ENCODE results near the gene RNF11. TPM values are rescaled to one million over a fixed set of nuclear protein-coding genes. Genes with fewer than 3 reads are reported as not detected.
A peak's percentile ranks its signal among the peaks of the same experiment; 100 is the strongest.

The RNF11 gene
- total RNA-seq, 1 donor from 2014 or later: 100 TPM

DNA sequence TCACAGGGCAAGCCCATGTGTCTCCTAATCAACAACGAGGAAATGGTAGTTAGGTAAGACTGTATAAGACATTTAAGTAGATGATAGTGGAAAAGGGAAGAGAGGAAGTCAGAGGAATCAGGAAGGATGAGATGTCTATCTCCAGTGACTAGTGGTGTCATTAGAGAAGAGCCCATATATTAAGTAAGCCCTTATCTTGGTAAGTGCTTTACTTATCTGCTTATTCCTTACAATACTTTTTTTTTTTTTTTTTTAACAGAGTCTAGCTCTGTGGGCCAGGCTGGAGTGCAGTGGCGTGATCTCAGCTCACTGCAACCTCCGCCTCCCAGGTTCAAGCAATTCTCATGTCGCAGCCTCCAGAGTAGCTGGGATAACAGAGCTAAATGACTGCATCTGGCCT, 29.5 kb downstream of the RNF11 start:
- Mint-ChIP-seq H3K9me3 (ENCODE audit: unreplicated experiment) (no peaks in the 10 kb centered on the region), H3K36me3 (ENCODE audit: unreplicated experiment) (peaks cover 3% of the 10 kb centered on the region), H3K4me3 (ENCODE audit: unreplicated experiment) (peak overlapping the region; percentile 38), H3K27me3 (ENCODE audit: unreplicated experiment) (no peaks in the 10 kb centered on the region), H3K27ac (ENCODE audit: unreplicated experiment) (peak overlapping the region; percentile 95), H3K4me1 (ENCODE audit: unreplicated experiment) (peaks cover 86% of the 10 kb centered on the region)
- TF ChIP-seq CTCF (IDR thresholded peaks at IDR 0.05): no peak
- DNase-seq (ENCODE audit: extremely low spot score, unreplicated experiment): no peak

DNA sequence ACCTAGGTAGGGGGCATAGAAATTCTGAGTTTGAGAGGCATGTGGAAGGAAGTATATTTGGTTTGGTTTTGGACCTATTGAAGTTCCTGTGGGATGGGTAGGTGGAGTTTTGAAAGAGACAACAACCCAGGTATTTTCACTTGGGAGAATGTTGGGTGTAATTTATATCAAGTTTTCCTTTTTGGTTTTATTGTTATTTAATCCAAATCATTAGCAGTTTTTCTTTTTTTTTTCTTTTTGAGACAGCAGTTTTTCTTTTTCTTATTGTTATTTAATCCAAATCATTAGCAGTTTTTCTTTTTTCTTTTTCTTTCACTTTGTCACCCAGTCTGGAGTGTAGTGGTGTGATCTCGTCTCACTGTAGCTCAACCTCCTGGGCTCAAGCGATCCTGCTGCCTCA, 30.1 kb downstream of the RNF11 start:
- Mint-ChIP-seq H3K4me1 (ENCODE audit: unreplicated experiment) (peaks cover 86% of the 10 kb centered on the region), H3K9me3 (ENCODE audit: unreplicated experiment) (no peaks in the 10 kb centered on the region), H3K27ac (ENCODE audit: unreplicated experiment) (peak overlapping the region; percentile 95), H3K36me3 (ENCODE audit: unreplicated experiment) (peaks cover 5% of the 10 kb centered on the region), H3K4me3 (ENCODE audit: unreplicated experiment) (no peak overlapping the region), H3K27me3 (ENCODE audit: unreplicated experiment) (no peaks in the 10 kb centered on the region)
- DNase-seq (ENCODE audit: extremely low spot score, unreplicated experiment): no peak
- TF ChIP-seq CTCF (IDR thresholded peaks at IDR 0.05): no peak

- TF ChIP-seq CTCF (IDR thresholded peaks at IDR 0.05): no peak
- peaks cover 86% of the 10 kb centered on the region for H3K4me1 Mint-ChIP-seq (ENCODE audit: unreplicated experiment)
- H3K36me3 Mint-ChIP-seq (ENCODE audit: unreplicated experiment): peaks cover 5% of the 10 kb centered on the region
- H3K27ac Mint-ChIP-seq (ENCODE audit: unreplicated experiment): no peak overlapping the region
- peak; percentile 44 for DNase-seq (ENCODE audit: extremely low spot score, unreplicated experiment)
- H3K27me3 Mint-ChIP-seq (ENCODE audit: unreplicated experiment): no peaks in the 10 kb centered on the region
- no peak overlapping the region for H3K4me3 Mint-ChIP-seq (ENCODE audit: unreplicated experiment)
- no peaks in the 10 kb centered on the region for H3K9me3 Mint-ChIP-seq (ENCODE audit: unreplicated experiment)
Measured at GRCh38 chr1:51266791-51267190, 30.7 kb downstream of the RNF11 start.

GRCh38 chr1:51268634-51269033, 32.6 kb downstream of the RNF11 start:
- H3K4me3 Mint-ChIP-seq (ENCODE audit: unreplicated experiment): no peak overlapping the region
- no peak for TF ChIP-seq CTCF (IDR thresholded peaks at IDR 0.05)
- H3K9me3 Mint-ChIP-seq (ENCODE audit: unreplicated experiment): no peaks in the 10 kb centered on the region
- H3K4me1 Mint-ChIP-seq (ENCODE audit: unreplicated experiment): peaks cover 87% of the 10 kb centered on the region
- no peaks in the 10 kb centered on the region for H3K27me3 Mint-ChIP-seq (ENCODE audit: unreplicated experiment)
- DNase-seq (ENCODE audit: extremely low spot score, unreplicated experiment): no peak
- peaks cover 12% of the 10 kb centered on the region for H3K36me3 Mint-ChIP-seq (ENCODE audit: unreplicated experiment)
- peak overlapping the region; percentile 88 for H3K27ac Mint-ChIP-seq (ENCODE audit: unreplicated experiment)

- H3K9me3 Mint-ChIP-seq (ENCODE audit: unreplicated experiment): no peaks in the 10 kb centered on the region
- peaks cover 15% of the 10 kb centered on the region for H3K36me3 Mint-ChIP-seq (ENCODE audit: unreplicated experiment)
- H3K27ac Mint-ChIP-seq (ENCODE audit: unreplicated experiment): peak overlapping the region; percentile 48
- no peak for DNase-seq (ENCODE audit: extremely low spot score, unreplicated experiment)
- peak overlapping the region; percentile 1 for H3K4me3 Mint-ChIP-seq (ENCODE audit: unreplicated experiment)
- peaks cover 68% of the 10 kb centered on the region for H3K4me1 Mint-ChIP-seq (ENCODE audit: unreplicated experiment)
- H3K27me3 Mint-ChIP-seq (ENCODE audit: unreplicated experiment): no peaks in the 10 kb centered on the region
- TF ChIP-seq CTCF (IDR thresholded peaks at IDR 0.05): no peak
Measured at GRCh38 chr1:51270751-51271150, 34.7 kb downstream of the RNF11 start.
